Fibroblast of pulmonary artery (primary cell): ENCODE results near the gene CEP112.

Source experiments
- DNase-seq: peaks from one replicate; pipeline ENCODE4 v3.0.0-alpha.2; 2010; ENCODE audit warnings: low read depth
- H3K4me3 ChIP-seq: replicated peaks from 2 replicates; pipeline ENCODE4 v1.5.1; 2011; ENCODE audit warnings: low read depth, mild to moderate bottlenecking, control low read depth, low read length, moderate library complexity
- TF ChIP-seq, protein P1 (sequence below): IDR thresholded peaks from 2 replicates; pipeline ENCODE4 v1.5.1; 2011; ENCODE audit warnings: mild to moderate bottlenecking, control low read depth, low read length, inconsistent platforms; ENCODE audit errors: missing control alignments

The CEP112 gene

GRCh38 chr17:65593855-65594845, 597.8 kb downstream of the CEP112 start:
- peak; percentile 26 for DNase-seq
- peak overlapping the region; percentile 30 for H3K4me3 ChIP-seq
- TF ChIP-seq, protein P1, sequence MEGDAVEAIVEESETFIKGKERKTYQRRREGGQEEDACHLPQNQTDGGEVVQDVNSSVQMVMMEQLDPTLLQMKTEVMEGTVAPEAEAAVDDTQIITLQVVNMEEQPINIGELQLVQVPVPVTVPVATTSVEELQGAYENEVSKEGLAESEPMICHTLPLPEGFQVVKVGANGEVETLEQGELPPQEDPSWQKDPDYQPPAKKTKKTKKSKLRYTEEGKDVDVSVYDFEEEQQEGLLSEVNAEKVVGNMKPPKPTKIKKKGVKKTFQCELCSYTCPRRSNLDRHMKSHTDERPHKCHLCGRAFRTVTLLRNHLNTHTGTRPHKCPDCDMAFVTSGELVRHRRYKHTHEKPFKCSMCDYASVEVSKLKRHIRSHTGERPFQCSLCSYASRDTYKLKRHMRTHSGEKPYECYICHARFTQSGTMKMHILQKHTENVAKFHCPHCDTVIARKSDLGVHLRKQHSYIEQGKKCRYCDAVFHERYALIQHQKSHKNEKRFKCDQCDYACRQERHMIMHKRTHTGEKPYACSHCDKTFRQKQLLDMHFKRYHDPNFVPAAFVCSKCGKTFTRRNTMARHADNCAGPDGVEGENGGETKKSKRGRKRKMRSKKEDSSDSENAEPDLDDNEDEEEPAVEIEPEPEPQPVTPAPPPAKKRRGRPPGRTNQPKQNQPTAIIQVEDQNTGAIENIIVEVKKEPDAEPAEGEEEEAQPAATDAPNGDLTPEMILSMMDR: no peak

- TF ChIP-seq, protein P1: no peak
- no peak for DNase-seq
- peak overlapping the region; percentile 30 for H3K4me3 ChIP-seq
These were observed 598.7 kb downstream of the CEP112 start for GRCh38 chr17:65593092-65593854.

GRCh38 chr17:65592125-65592965, 599.6 kb downstream of the CEP112 start:
- H3K4me3 ChIP-seq: no peak overlapping the region
- TF ChIP-seq, protein P1: no peak
- no peak for DNase-seq

DNA sequence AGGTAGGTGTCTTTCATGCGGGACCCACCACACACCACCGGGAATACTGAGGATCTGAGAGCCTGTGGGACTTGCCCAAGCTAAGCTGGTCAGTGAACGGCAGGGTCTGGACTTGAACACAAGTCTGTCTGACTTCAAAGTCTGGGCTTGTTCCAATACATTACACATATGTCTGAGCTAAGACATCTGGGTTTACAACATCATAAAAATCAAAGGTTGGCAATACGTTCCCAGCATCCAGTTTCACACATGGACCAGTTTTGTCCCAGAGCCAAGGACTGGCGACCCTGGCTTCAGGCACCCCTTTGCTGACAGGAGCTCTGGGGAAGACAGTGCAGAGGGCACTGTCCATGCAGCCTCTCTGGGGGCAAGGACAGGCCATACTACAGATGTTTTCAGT, 602.6 kb downstream of the CEP112 start:
- peak; percentile 15 for DNase-seq
- TF ChIP-seq, protein P1: no peak
- no peak overlapping the region for H3K4me3 ChIP-seq

DNA sequence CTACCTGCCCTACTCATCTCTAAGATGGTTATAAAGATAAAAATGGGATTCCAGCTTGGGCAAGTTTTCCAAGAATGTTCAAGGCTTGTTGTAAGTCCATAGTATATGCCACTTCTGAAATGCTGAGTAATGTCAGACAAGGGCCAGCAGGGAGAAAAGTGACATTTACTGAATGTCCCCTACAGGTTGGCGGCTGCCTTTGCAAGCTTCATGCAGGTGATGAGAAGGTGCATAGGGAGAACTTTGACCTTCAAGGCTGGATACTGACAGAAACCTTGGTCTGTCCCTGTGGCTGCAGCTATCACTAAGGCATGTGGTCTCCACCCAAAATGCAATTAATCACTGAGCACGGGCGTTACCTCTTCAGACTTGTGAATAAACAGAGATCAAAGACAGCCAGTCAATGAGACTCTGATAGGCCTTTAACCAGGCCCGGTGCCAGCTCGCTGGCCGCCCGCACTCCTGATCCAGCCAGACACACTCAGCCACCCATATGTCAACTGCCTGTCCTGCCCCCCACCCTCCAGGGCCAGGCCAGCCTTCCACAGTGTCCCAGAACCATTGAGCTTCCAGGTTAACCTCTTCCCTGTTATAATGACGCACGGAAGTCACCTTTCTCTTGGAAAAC, 603.6 kb downstream of the CEP112 start:
- TF ChIP-seq, protein P1: no peak
- DNase-seq: no peak
- H3K4me3 ChIP-seq: no peak overlapping the region
